ENCODE measurements around the gene VIPR1.

VIPR1 gene

DNA sequence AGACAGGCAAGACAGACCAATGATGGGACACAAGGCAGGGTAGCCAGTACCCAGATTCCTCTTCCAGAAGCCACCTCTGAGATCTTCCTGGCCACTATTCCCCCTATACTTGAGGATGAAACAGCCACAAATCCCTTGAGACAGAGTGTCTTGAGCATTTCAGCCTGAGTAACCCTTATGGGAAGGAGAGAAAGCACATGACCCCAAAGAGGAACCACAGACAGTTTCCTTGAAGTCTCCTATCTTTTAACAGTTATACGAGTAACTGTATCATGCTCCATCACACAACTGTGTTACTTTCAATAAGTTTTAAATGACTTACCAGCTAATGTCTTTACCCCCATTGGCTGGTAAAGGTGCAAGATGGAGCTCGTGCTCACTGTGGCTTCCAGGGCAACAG lies 9.3 kb downstream of the VIPR1 start:
- H3K4me3 ChIP-seq (ENCODE audit: low read length), result no peak overlapping the region
- no peak for TF ChIP-seq ZNF274 (IDR thresholded peaks at IDR 0.05; ENCODE audit: low read depth, low read length)

DNA sequence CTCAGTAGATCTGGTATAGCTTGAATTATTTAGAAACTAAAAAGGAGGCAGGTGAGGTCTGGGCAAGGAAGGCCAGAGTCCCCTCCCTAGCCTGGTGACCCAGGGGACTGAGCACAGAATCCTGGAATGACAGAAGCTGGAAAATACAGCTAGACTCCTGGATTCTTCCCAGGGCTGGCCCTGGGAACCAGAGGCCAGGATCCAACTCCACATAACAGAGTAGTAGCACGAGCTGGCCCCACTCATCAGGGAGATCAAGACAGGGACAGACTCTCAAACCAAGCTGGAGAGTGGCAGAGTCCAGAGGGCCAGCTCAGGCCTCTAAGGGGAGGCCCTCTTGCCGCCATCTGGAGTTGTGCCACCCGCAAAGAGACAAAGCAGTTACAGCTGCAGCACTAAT lies 10.7 kb downstream of the VIPR1 start:
- no peak for TF ChIP-seq ZNF274 (IDR thresholded peaks at IDR 0.05; ENCODE audit: low read depth, low read length)
- no peak overlapping the region for H3K4me3 ChIP-seq (ENCODE audit: low read length)

DNA sequence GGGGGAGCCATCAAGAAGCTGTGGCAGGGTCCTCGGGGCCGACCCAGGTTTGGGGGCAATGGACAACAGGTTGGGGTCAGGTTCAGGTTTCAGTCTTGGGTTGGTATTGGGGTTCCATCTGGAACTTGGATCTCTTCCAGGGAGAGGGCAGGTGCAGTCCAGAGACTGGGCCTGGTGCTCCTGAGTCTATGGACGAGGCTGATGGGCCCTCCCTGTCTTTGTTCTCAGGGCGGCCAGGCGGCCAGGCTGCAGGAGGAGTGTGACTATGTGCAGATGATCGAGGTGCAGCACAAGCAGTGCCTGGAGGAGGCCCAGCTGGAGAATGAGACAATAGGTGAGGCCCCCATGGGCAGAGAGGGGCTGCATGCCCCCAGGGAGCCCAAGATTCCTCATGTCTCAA lies 11.1 kb downstream of the VIPR1 start:
- no peak for TF ChIP-seq ZNF274 (IDR thresholded peaks at IDR 0.05; ENCODE audit: low read depth, low read length)
- no peak overlapping the region for H3K4me3 ChIP-seq (ENCODE audit: low read length)

DNA sequence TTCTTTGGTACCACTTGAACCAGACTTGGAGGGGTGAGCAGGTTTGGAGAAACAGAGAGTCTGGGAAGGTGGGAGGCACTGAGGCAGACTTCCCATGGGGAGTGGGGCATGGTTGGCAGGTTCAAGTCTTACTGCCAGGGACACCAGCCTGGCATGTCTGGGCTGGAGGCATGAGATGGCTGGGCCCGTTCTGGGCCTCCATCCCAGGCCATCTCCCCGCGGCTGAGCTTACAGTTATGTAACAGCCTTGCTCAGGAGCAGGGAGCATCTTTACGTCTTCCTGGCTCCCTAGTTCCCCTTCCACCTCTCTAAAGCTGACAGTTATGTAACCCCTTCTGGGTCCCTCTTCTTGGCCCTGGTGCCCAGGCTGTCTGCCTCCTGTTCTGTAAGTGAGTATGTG lies 12.4 kb downstream of the VIPR1 start:
- H3K4me3 ChIP-seq (ENCODE audit: low read length), result no peak overlapping the region
- TF ChIP-seq ZNF274 (IDR thresholded peaks at IDR 0.05; ENCODE audit: low read depth, low read length), result no peak

DNA sequence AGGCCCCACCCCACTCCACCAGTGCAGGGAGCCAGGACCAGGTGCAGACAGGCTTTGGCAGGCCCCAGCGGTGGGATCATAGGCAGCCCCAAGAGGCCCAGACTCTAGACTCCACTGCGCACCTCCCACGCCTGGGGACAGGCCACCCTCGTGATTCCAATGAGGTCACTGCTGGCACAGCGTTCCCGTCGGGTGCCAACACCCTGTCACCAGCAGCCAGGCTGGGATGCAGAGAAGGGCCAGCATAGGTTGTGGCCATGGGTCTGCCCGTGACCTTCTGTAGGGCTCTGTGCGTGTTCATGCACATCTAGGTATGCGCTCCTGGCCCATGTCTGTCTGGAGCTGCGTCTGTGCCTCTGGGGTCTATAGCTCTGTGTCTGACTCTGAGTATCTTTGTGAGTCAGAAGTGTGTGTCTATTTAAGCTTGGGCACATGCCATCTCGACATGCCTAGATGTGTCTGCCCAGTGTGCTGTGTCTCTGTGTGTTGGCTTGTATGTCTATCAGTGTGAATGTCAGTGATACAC lies 13.0 kb downstream of the VIPR1 start:
- TF ChIP-seq ZNF274 (IDR thresholded peaks at IDR 0.05; ENCODE audit: low read depth, low read length), result no peak
- no peak overlapping the region for H3K4me3 ChIP-seq (ENCODE audit: low read length)

DNA sequence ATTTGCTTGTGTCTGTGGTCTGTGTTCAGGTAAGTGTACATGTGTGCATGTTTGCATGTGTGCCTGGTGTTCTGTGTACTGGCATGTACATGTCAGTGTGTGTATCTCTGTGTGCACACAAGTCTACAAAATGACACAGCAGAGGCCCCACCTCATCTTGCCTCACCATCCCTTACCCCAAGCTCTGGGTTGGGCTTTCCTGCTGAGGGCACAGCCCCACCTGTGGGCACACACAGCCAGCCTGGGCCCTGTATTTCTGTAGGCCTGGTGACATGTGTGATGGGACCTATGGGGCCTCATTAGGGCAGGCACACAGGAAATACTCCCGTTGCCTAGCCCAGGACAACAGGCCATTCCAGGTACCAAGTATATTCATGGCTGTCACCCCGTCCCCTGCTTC lies 13.5 kb downstream of the VIPR1 start:
- no peak overlapping the region for H3K4me3 ChIP-seq (ENCODE audit: low read length)
- no peak for TF ChIP-seq ZNF274 (IDR thresholded peaks at IDR 0.05; ENCODE audit: low read depth, low read length)

DNA sequence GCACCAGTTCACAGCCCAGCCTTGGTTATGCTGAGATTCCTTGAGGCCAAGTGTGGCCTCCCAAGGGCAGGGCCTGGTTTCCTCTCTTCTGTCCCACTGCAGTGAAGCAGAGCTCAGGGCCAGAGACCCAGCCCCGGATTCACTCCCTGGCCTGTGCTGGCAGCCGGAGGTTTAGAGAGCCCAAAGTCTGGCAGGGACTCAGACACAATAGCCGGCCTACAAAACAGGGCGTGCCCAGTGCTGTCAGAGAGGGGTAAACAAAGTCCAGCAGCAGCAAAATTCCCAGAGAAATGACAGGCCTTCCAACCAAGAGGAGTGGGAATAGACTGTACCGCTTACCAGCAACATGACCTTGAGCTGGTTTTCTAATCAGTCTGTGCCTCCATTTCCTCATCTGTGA lies 14.0 kb downstream of the VIPR1 start:
- no peak overlapping the region for H3K4me3 ChIP-seq (ENCODE audit: low read length)
- TF ChIP-seq ZNF274 (IDR thresholded peaks at IDR 0.05; ENCODE audit: low read depth, low read length), result no peak

DNA sequence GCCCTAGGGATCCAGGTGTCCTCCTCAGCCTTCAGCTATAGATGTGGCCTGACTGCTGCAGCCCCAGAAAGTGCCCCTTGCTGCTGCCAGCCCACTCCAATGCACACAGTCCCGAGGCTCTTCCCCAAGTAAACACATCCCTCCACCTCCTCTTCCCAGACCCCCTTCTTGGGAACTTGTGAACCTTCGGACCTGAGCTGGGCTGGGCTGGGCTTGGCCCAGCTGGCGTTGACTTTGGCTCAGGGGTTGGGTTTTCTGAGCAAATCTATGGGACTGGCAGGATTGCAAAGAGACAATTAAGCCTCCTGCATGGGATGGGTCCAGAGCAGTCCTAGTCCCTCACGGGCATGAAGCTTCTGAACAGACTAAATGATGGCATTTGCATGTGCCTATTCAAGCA lies 14.7 kb downstream of the VIPR1 start:
- TF ChIP-seq ZNF274 (IDR thresholded peaks at IDR 0.05; ENCODE audit: low read depth, low read length), result no peak
- no peak overlapping the region for H3K4me3 ChIP-seq (ENCODE audit: low read length)

DNA sequence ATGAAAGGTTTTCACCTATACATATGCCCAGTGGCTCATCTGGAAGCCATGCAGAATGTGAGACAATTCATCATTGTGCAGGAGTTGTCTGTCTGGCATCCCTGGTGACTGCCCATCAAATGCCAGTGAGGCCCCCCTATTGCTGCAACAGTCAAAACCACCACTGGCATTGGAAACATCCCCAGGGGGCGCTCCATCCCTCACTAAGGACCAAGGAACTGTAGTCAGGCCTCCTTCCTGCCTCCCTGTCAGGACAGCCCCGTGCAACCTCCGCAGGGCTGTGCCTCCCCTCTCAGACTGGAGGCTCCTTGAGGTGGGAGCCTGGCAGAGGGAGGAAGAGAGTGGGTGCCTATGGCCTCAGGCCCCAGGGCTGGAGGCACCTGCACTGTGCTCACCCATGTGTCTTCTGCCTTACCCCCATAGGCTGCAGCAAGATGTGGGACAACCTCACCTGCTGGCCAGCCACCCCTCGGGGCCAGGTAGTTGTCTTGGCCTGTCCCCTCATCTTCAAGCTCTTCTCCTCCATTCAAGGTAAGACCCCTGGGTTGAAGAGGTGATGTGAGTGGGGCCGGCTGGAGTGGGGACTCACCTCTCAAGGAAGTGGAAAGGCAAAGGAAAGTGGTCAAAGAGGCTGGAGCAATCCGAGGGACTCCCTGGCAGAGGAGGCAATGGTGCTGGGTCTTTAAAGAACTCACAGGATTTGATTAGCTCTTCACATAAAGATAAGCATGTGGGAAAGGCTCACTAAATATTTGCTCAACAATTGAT lies 16.5 kb downstream of the VIPR1 start:
- TF ChIP-seq ZNF274 (IDR thresholded peaks at IDR 0.05; ENCODE audit: low read depth, low read length), result no peak
- H3K4me3 ChIP-seq (ENCODE audit: low read length), result no peak overlapping the region

DNA sequence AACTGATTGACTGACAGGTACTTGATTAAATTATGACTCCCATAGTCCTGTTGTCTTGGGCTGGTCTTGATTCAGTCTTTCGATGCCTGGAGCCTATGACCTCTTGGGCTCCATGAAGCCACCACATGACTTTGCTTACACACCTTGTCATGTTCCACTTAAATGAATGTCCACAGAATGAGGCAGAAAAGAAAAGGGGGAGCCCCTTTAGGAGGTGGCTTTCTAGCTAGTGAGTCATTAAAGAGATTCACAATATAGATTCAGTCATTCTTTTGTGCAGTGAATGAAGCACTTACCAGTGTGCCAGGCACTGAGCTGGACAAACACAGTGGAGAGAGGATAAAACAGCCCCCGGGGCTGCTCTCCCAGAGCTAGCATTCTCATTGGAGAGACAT lies 17.1 kb downstream of the VIPR1 start:
- TF ChIP-seq ZNF274 (IDR thresholded peaks at IDR 0.05; ENCODE audit: low read depth, low read length), result no peak
- H3K4me3 ChIP-seq (ENCODE audit: low read length), result no peak overlapping the region

DNA sequence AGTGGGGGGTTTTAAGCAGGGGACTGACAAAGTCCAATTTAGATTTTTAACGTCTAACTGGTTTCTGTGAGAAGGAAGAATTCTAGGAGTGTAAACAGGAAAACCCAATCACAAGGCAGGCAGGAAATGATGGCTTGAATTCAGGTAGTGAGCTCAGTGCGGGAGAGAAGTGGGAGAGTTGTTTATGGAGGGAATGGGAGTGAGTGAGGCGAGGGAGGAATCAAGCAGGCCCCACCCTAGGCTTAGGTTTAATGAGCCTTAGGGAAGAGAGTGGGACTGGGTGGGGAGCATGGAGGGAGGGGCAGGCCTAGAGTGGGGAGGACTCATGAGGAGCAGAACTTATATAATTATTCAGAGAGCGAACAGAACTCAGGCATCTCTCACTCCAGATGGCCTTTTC lies 17.9 kb downstream of the VIPR1 start:
- no peak for TF ChIP-seq ZNF274 (IDR thresholded peaks at IDR 0.05; ENCODE audit: low read depth, low read length)
- no peak overlapping the region for H3K4me3 ChIP-seq (ENCODE audit: low read length)

DNA sequence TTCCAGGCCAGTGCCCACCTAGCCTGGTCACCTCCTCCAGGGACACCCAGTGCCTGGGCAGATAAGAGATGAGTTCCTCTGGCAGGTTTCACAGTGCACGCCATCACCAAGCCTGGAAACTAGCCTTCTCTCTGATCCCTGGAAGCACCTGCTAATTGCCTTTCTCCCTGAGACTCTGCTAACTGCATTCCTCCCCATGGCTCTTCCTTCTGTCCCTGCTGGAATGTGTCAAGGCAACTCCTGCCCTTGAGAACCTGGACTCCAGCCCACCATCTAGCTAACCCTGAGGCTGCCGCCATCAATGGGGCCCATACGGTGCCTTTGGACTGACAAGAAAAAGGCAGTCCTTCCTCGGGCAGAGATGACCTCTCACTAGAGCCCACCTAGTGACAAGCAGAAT lies 18.5 kb downstream of the VIPR1 start:
- TF ChIP-seq ZNF274 (IDR thresholded peaks at IDR 0.05; ENCODE audit: low read depth, low read length), result no peak

DNA sequence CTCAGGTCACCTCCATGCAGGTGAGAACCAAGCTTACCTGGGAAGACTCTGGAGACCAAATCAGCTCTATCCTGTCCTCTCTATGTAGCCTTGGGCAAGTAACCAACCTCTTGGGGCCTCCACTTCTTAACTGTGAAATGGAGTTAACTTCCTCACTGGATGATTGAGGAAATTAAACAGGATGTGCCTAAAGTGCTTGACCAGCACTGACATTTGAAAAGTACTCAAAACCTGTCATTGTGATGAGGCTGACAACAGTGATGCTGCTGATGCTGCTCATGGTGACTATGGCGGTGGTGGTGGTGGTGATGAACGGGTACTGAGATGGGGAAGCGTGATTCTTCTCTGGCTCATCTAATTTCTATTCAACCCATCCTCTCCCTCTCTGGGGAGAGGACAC lies 22.3 kb downstream of the VIPR1 start:
- TF ChIP-seq ZNF274 (IDR thresholded peaks at IDR 0.05; ENCODE audit: low read depth, low read length), result no peak
- H3K4me3 ChIP-seq (ENCODE audit: low read length), result no peak overlapping the region

More for the DNA sequence above, 18.5 kb downstream of the VIPR1 start:
- H3K4me3 ChIP-seq (ENCODE audit: low read length), result no peak overlapping the region

DNA sequence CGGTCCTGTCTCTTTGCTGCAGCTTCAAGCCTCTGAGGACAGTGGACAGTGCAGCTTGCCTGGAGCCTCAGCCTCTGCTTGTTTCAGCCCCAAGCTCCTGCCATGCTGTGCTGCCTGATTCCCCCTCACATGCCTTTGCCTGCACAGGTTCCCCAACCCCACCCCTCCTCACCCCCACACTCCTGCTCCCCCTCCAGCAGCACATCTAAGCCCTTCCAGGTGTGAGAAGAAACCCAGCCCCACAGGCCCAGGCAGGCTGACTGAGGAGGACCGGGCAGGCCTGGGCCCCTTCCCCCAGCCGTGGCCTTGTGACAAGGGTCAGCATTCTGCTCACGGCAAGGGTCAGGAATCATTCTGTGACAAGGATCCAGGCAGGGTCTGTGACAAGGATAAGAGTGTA lies 22.8 kb downstream of the VIPR1 start:
- TF ChIP-seq ZNF274 (IDR thresholded peaks at IDR 0.05; ENCODE audit: low read depth, low read length), result no peak
- no peak overlapping the region for H3K4me3 ChIP-seq (ENCODE audit: low read length)

DNA sequence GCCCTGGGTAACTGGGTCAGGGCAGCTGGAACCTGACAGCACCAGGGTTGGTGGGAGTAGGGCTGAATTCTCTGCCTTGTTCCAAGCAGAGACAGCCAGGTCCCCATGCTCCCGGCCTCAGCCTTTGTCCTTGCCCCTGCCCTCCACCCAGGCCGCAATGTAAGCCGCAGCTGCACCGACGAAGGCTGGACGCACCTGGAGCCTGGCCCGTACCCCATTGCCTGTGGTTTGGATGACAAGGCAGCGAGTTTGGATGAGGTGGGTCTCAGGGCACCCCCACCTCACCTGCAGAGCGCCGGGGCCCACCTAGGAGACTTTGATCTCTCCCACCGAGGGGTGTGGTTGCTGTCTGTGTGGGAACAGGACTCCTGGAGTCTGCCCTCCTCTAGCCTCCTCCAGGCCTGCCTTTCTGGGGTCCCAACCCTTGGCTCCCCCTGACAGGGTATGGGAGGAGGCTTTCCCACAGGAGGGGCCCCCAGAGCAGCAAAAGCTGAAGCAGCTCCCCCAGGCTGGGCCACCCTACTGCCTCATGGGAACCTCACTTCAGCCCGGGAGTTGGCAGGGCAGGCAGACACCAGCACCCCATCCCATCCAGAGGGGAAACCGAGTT lies 23.4 kb downstream of the VIPR1 start:
- no peak for TF ChIP-seq ZNF274 (IDR thresholded peaks at IDR 0.05; ENCODE audit: low read depth, low read length)
- no peak overlapping the region for H3K4me3 ChIP-seq (ENCODE audit: low read length)

Measured in GM08714 (cell line).